Activated CD4-positive, CD25-positive, alpha-beta regulatory T cell treated with anti-CD3 and anti-CD28 coated beads, Interleukin-2, amount 50 U/mL, for 24 hours (primary cell): ENCODE data around the gene EML4.
"Not testable (repeated sequence)": the region's sequence is repeated elsewhere in the genome, so short reads cannot be mapped to it uniquely, and the experiment has no call there.

ENCODE experiments used
- ATAC-seq, 2 donors: fragments of 150-1000 bp; cut with Tn5 transposase; one replicate each; pipeline ENCODE4 v1.10.0; 2021; ENCODE audit warnings: mild to moderate bottlenecking in 1 of 2, moderate library complexity in 1 of 2

The EML4 gene

DNA sequence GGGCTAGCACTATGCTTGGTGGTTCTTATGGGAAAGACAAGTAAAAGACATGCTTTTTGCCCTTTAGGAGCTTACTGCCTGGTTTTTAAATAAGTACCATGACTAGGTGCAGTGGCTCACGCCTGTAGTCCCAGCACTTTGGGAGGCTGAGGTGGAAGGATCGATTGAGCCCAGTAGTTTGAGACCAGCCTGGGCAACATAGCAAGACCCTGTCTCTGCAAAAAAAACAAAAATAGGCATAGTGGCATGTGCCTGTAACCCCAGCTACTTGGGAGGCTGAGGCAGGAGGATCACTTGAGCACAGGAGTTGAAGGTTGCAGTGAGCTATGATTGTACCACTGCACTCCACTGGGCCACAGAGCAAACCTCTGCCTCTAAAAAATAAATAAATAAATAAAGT lies 4.3 kb downstream of the EML4 start:
- ATAC-seq: not testable (repeated sequence)

DNA sequence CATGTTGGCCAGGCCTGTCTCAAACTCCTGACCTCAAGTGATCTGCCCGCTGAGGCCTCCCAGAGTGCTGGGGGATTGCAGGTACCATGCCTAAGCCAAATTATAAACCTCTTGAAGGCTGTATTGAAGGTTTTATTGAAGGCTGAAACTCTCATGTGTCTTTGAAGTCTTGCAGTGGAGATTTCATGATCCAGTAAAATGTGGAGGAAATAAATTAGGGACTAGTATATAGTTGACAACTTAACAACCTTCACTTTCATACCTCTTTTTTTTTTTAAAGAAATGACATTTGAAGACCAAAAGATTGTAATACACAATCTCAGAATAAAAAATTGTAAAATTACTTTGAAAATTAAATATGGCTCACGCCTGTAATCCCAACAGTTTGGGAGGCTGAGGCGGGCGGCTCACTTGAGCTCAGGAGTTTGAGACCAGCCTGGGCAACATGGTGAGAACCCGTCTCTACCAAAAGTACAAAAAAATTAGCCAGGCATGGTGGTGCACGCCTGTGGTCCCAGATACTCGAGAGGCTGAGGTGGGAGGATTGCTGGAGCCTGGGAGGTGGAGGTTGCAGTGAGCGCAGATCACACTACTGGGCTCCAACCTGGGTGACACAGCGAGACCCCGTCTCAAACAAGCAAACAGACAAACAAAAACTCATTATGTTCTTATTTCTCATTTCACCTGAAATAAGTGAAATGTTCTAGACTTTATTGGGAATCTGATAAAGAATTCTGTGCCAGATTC lies 8.0 kb downstream of the EML4 start:
- ATAC-seq: no peak

DNA sequence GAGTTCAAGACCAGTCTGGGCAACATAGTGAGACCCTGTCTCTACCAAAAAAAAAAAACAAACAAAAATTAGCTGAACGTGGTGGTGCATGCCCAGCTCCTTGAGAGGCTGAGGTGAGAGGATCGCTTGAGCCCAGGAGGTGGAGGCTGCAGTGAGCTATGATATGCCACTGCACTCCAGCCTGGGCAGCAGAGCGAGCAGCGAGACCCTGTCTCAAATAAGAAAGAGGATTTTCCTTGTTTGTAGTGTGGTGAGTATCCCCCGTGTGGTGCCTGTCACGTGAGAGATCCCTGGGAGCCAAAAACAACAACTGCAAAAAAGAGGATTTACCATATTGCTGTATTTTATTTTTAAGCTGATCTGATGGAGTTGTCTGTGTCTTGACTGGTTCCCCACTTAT lies 9.2 kb downstream of the EML4 start:
- ATAC-seq: no peak

DNA sequence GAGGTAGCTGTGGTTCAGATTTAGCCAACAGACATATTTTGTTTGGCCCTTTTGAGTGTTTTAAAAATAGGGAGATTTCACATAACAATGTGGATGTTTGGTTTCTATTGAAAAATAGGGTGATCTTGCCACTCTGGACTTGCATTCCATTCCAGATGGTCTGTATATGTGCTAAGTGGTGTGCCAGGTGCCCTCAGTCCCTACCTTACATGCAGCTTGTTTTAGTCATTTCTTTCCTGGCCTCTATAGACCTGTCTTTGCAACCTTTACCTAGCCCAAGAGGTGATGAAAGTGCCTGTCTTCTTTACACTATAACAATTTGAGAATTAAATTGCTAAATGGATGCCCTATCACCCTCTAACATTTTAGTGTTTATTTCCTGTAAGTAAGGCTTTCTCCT lies 11.1 kb downstream of the EML4 start:
- peak in 1 of 2 donors; percentile 38 for ATAC-seq

DNA sequence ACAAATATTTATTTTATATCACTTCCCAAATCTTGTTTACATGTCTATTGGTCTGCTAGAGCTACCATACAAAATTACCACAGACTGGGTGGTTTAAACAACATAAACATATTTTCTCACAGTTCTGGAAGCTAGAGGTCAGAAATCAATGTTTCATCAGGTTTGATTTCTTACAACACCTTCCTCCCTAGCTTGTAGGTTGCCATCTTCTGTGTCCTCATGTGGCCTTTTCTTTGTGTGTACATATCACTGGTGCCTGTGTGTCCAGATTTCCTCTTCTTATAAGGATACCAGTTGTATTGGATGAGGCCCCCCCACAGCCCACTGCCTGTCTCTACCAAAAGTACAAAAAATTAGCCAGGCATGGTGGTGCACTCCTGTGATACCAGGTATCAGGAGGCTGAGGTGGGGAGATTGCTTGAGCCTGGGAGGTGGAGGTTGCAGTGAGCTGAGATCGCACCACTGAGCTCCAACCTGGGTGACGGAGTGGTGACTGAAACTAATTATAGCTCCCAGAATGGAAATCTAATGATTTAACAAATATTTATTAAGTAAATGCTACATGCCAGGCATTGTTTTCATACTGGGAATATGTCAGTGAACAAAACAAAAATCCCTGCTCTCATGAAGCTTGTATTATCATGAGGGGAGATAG lies 13.6 kb downstream of the EML4 start:
- no peak for ATAC-seq

DNA sequence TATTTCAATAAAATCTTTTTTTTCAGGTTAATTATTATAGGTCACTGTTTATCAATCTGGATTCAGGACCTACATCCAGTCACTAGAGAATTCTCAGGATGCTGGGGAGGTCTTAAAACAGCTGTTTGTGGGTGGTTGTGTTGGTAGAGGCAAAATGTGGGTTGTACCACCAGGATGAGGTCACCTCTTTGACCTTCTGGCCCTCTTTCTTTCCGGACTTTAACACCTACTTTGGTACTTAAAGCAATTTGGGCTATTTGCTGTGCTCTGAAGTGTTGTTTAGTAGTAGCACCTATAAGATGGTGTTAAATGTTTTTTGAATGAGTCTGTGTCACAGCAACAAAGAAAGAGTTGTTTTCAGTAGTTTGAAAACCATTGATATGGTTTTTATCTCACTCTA lies 14.6 kb downstream of the EML4 start:
- ATAC-seq: no peak

DNA sequence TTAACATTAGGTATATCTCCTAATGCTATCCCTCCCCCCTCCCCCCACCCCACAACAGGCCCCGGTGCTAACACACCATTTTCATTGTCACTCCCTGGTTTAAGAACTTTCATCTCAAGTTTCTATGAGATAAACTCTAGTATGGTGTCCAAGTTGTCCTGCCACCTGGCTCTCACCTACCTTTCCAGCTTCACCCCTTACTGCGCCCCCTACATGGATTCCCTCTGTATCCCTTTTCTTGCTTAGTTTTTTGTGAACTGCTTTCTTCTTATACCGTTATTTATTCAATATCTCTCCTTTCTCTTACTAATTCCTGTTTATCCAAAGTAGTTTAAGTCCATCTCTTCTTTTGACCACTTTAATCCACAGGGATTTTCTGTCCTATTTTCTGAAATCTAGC lies 15.2 kb downstream of the EML4 start:
- no peak for ATAC-seq

DNA sequence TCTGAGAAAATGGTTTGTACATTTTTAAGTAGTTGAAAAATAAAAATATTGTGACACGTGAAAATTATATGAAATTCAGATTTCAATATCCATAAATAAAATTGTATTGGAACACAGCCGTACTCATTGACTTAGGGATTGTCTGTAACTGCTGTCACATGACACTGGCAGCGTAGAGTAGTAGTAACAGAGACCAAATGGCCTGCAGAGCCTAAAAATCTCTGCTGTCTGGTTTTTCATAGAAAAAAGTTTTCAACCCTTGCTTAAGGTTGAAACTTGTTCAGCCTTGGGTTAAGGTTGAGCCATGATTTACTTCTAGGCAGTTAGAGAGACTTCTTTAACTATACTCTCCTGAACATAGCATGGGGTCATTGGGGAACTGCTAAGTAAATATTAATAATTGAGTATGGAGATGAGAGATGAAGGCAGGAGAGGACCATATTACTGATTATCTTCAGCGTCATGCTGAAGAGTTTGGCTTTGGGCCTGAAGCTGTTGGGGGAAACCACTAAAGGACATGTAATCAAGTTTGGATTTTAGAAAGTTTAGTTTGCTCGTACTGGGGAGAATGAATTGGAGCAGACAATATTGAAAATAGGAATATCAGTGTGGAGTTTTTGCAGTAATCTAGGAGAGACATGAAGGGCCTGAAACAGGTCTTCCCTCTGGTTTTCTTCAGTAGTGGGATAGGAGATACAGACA lies 16.2 kb downstream of the EML4 start:
- no peak for ATAC-seq

DNA sequence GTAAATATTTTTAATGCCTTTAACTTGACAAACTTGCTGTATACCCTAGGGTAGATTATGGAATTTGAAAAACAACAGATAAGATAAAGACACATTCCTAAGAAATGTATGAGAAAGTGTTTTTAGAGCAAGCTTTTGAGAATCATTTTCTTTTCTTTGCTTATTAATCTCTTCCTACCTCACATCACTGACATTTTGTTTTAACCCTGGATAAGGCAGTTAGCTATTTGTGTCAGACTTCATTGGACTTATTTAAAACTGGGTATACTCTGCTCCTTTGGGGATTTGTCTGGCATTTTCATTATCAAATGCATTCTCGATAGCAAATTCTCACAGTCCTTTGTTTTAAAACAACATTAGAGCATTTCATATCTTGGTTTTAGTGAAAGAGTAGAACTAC lies 17.2 kb downstream of the EML4 start:
- no peak for ATAC-seq

DNA sequence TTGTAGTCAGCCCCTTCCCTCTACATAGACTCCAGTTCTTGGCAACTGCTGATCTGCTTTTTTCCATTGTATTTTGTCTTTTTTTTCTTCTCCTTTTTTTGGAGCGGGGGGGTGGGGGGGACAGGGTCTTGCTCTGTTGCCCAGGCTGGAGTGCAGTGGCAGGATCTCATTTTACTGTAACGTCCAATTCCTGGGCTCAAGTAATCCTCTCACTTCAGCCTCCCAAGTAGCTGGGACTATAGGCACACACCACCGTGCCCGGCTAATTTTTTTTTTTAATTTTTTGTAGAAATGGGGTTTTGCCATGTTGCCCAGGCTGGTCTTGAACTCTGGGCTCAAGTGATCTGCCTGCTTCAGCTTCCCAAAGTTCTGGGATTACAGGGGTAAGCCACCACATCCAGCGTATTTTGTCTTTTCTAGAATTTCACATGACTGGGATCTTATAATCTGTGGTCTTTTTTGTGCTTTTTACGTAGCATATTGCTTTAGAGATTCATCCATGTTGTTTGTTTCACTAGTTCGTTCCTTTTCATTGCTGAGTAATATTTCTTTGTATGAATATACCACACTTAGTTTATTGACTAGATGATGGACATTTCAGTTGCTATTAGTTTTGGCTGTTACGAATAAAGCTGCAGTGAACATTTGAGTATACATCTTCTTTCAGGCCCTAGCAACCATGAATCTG lies 17.9 kb downstream of the EML4 start:
- ATAC-seq: no peak

DNA sequence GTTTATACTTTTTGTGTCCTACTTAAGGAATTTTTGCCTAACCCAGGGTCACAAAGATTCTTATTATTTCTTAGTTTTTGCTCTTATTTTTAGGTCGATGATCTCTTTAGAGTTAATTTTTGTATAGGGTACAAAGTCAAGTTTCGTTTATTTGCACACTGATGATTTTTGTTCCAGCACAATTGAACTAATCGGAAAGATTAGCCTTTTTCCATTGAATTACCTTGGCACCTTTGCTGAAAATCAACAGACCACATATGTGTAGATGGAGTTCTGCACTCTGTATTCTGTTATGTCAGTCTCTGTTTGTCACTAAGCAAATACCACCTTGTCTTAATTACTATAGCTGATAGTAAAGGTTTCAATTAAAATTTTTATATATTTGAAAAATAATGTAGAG lies 18.7 kb downstream of the EML4 start:
- no peak for ATAC-seq

DNA sequence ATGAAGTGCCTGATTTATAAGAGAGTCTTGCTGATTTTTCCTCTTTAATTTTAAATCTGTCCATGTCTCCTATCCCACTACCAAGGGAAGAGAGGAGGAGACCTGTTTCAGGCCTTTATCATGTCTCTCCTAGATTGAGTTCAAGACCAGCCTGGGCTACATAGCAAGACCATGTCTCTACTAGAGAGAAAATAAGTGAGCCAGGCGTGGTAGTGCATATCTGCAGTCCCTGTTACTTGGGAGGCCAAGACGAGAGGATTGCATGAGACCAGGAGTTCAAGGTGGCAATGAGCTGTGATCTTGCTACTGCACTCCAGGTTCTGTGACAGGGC lies 20.0 kb downstream of the EML4 start:
- ATAC-seq: no peak

DNA sequence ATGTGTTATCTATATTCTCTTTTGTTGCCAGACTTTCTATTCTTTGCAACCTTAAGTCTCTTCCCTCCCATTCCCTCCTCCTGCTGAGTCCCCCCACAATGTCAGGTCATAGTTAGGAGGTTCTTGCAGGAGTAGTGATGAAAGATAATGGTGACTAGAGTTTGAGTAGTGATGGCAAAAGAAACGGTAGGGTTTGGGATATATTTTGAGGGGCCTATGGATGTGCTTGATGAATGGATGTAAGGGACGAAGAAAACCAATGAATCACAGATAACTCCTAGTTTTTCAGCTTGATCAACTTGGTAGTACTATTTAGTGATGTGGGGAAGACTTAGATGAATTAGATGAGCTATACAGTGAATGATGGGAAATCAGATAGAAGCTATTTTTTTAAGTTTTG lies 21.0 kb downstream of the EML4 start:
- no peak for ATAC-seq

DNA sequence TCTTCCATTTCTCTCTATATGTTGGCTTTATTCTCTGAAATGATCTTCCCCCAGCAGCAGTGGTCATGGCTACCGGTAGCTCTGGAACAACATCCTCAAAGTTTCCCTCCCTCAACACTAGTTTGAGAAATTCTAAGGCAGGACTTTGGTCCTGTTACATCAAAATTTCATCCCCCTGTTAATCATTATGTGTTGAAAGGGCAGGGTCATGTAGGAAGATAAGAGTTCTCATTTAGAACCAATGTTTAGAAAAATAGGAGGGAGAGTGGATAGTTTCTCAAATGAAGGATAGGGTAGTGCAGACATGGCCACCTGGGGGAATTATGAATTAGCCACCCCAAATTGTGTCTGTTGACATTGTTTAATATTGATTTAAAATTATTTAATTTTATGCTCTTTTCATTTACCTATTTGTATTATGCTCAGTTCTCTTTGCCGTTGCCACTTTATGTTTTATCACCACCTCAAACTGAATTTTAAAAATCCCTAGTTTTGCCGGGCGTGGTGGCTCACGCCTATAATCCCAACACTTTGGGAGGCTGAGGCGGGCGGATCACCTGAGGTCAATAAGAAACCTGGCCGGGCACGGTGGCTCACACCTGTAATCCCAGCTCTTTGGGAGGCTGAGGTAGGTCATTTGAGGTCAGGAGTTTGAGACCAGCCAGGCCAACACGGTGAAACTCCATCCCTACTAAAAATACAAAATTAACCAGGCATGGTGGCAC lies 22.3 kb downstream of the EML4 start:
- no peak for ATAC-seq

DNA sequence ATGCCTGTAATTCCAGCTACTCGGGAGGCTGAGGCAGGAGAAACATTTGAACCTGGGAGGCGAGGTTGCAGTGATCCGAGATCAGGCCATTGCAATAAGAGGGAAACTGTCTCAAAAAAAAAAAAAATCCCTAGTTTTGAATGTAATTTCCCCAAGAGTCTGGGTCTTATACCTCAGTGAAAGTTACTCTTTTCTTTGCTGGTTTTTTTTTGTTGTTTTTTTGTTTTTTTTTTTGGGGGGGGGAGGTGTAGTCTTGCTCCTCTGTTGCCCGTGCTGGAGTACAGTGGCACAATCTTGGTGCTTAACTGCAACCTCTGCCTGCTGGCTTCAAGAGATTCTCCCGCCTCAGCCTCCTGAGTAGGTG lies 22.8 kb downstream of the EML4 start:
- ATAC-seq: no peak

DNA sequence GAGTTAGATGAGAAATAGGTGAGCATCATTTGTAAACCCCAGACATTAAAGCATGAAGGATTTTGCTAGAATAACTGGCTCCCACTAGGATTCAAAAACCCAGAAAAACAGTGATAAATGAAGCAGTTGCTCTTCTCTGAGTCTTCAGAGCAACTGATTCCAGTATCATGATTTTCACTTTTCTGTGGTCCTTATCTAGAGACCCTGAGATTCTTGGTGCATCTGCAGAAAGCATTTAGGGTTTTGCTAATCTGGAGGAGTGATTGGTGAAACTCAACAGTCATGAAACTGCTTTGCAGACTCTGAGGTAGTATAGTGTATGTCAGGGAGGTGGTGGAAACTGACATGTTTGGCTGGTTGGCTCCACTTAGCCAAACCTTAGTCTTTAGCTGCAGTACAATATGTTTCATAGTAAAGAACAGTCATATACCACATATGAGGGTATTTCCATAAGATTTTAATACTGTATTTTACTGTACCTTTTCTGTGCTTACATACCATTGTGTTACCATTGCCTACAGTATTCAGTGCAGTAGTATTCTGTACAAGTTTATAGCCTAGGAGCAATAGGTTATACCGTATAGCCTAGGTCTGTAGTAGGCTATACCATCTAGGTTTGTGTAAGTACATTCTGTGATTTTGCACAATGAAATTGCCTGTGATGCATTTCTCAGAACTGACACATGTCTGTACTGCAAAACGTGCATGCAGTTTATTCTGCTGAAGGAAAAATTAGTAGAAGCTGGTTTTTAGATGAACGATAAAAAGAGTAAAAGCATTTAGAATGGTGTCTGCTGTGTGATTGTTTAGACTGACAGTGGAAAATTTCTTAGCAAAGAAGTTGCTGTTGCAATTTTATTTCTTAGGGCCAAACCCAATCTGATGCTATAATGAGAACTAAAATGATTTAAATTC lies 23.8 kb downstream of the EML4 start:
- ATAC-seq: peak; percentile 91 to 93

DNA sequence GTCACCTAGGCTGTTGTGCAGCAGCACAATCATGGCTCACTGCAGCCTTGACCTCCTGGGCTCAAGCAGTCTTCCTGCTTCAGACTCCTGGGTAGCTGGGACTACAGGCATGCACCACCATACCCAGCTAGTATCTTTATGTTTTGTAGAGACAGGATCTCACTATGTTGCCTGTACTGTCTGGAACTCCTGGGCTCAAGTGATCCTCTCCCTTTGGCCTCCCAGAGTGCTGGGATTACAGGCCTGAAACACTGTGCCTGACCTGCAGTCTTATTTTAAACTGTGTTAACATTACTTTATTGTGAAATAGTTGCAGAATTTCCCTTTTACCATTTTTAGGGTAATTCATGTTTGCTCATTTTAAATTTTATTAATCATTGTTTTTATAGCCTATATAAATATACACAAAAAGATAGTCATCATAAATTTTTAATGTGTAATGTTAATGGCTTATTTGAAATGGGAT lies 24.6 kb downstream of the EML4 start:
- no peak for ATAC-seq

DNA sequence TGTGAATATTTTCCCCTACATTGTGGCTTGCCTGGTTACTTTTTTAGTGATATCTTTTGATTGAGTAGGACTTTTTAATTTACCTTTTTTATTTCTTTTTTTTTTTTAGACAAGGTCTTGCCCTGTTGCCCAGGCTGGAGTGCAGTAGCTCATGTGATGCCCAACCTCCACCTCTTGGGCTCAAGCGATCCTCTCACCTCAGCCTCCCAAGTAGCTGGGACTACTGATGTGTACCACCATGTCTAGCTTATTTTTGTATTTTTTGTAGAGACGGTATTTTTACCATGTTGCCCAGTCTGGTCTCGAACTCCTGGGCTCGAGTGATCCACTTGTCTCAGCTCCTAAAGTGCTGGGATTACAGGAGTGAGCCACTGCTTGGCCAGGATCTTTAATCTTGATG lies 25.3 kb downstream of the EML4 start:
- ATAC-seq: no peak

DNA sequence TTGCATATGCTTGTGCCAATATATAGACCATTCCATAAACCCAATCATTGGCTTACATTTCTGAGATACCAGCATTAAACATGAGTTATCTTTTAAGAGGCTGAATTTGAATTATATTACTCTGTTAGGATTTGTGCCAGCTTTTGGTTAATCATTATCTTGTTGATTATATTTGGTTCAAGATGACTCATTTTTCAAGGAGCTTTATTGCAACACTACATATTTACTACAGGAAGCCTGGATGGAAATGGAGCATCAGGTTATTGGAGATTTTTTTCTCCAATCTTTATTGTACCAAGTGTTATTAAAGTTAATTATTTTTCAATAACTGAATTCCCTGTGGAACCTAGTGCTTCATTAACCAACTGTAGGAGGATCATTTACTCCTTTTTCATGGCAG lies 26.4 kb downstream of the EML4 start:
- no peak for ATAC-seq

DNA sequence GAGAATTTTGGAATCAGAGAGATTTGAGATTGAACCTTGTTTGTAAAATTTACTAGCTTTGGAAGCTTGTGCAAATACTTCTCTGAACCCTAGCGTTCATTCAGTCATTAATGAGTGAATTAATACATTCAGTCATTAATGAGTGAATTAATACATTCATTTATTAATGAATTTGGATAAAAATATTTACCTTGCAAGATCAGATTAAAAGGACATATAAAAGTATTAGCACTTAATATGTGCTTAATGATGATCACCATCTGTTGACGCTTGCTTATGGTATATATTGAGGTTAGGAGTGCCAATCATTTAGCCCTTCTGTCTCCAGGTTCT lies 26.9 kb downstream of the EML4 start:
- no peak for ATAC-seq

DNA sequence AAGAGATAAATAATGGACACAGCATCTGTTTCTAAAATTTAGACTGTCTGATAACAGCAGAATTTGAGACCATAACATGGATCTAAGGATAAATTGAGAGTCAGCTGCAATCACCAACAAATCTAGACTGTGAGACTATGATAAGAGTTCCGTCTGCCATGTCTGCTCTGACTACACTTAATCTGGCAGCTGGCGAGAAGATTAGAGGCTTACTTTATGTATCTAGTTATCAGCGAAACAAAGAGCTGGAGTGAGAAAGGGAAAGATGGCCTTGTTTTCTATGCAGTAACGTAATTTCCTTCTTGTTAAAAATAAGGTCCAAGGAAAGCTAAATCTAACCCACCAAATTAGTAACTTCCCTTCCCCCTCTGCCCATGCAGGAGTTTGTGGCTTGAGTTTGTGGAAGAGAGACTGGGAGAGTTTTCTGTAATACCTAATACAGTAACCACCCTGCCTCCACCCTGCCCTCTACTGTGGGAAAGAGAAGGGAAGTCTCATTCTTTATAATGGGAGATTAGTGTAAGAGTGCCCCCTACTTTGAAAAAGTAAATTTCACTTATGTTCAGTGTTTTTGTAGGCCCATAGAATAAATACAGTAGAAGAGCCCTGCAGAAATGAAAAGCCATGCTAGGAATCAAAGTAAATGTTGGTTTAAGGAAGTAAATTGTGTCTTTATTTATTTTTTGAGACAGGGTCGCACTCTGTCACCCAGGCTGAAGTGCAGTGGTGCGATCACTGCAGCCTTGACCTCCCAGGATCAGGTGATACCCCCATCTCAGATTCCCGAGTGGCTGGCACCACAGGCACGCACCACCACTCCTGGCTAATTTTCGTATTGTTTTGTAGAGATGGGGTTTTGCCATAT lies 27.5 kb downstream of the EML4 start:
- no peak for ATAC-seq
